HTR-8/SVneo (cell line): Measurements from ENCODE around the gene ATP2C1.
A peak's percentile ranks its signal among the peaks of the same experiment; 100 is the strongest.
"Not testable (repeated sequence)": the region's sequence is repeated elsewhere in the genome, so short reads cannot be mapped to it uniquely, and the experiment has no call there.

Experiments used
- DNase-seq: peaks from one replicate; pipeline ENCODE4 v3.0.0; 2011; ENCODE audit warnings: low spot score, mixed read lengths; ENCODE audit not compliant: insufficient read length
- FAIRE-seq: peaks from 2 replicates; lab custom pipeline; 2011; peaks lifted over from hg19 to GRCh38; lab: Jason Lieb, UNC

ATP2C1 gene

GRCh38 chr3:130934442-130935089, 40.7 kb downstream of the ATP2C1 start:
- DNase-seq (no peak), FAIRE-seq (no peak)

DNA sequence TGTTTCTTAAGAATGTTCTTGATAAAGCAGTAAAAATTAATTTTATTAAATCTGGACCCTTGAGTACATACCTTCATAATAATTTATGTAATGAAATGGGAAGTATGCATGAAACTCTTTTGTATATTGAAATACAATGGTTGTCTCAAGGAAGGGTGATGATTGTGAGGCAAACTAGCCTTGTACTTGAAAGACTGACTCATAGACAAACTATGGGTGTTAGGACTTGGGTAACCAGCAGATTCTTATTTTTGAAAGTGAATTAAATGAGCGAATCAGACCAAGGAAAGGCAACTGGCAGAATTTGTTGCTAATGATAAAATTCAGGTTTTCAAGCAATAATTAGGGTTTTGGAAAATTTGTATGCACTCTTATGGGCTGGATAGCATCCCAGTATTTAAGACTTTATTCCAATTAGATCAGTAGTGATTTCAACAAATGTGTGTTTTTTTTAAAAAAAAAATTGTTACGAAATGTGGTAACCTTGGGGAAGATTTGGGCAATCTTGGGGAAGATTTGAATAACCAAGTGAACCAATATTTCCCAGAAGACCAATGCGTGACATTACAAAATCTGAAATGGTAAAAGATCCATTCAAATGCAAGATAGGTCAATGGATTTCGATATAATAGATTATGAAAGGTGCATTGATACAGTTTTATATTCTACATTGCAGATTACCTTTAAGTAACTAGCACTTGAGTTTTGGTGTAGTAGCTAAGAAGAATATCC, 42.0 kb downstream of the ATP2C1 start:
- no peak for FAIRE-seq
- DNase-seq, result no peak

- no peak for FAIRE-seq
- DNase-seq, result no peak
Observed at GRCh38 chr3:130939753-130940152, 45.9 kb downstream of the ATP2C1 start.

GRCh38 chr3:130941793-130942192, 47.9 kb downstream of the ATP2C1 start:
- FAIRE-seq (no peak), DNase-seq (no peak)

- no peak for FAIRE-seq
Observed at GRCh38 chr3:130946882-130947281, 53.0 kb downstream of the ATP2C1 start.

DNA sequence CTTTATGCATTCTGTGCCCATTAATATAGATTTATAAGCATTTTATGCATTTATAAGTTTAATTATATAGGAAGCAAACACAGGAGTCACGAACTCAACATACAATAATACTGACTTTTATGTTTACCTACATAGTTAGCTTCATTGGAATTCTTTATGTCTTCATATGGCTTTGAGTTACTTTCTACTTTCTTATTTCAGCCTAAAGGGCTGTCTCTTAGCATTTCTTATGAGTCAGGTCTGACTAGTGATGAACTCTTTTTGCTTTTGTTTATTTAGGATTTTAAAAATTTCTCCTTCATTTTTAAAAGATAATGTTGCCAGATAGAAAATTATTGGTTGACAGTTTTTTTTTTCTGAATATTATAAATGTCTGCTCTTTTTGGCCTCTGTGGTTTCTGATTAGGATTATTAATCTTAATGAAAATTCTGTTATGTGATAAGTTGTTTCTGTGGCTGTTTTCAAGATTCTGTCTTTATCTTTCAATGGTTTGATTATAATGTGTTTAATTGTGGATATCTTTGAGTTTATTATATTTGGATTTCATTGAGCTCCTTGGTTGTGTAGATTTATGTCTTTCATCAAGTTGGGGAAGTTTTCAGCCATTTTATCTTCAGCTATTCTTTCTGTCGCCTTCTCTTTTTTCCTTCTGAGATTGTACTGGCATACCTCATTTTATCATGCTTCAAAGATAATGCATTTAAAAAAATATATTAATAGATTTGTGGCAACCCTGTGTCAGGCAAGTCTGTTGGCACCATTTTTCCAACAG, 54.3 kb downstream of the ATP2C1 start:
- FAIRE-seq, result no peak

More at GRCh38 chr3:130946882-130947281, 53.0 kb downstream of the ATP2C1 start:
- no peak for DNase-seq

GRCh38 chr3:130948929-130949328, 55.0 kb downstream of the ATP2C1 start:
- DNase-seq (no peak), FAIRE-seq (no peak)

More for the DNA sequence above, 54.3 kb downstream of the ATP2C1 start:
- no peak for DNase-seq

DNA sequence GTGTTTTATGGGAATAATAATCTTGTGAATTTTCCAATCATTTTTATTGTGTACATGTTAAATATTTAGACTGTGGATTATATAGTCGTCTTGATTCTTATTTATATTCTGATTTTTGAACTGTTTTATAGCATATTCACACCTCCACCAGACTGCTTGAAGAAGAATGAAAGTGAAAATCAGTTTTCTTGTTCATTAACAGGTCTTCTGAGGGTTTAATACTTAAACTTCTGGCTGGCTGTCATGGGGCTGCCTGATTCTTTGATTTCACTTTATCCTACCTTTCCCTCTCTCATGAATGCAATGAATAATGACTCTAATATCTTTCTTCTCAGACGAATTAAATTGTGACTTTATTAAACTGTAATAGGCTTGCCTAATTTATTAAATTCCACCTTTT, 56.2 kb downstream of the ATP2C1 start:
- DNase-seq (no peak), FAIRE-seq (no peak)

GRCh38 chr3:130950641-130951040, 56.8 kb downstream of the ATP2C1 start:
- FAIRE-seq (no peak), DNase-seq (no peak)

DNA sequence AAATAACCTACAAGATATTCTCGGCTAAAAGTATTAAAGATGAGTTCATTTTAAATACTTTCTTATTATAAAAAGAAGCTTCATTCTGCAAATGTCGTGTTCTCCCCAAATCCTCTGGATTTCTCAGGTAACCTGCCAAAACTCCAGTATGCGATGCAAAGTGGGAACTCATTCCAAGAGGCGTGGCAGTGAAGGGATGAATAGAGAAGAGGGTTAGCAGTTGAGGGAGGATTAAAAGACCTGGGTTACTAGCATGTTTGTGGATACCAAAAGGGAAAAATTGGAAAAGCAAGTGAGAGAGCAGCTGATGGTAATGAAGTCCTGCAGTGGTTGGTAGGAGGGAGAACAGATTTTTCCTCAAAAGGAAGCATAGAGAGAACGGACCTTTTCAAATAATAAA, 61.6 kb downstream of the ATP2C1 start:
- FAIRE-seq, result no peak
- DNase-seq, result no peak

DNA sequence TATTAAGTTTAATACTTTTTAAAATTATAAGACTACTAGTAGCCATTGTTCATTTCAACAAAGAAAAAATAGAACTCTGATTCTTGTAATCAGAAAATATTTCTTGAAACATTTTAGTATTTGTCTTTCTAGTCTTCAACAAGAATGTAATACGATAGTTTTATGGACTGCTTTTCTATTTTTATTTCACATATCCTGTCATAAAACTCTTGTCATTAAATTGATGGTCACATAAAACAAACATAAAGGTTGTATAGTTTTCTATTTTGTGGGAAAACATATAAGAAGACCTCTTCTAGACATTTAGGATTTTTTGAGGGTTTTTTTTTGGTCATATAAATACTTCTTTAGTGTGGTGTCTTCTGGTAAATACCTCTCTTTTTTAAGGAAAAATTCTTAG, 62.4 kb downstream of the ATP2C1 start:
- DNase-seq, result no peak
- no peak for FAIRE-seq

GRCh38 chr3:130956721-130957120, 62.8 kb downstream of the ATP2C1 start:
- no peak for FAIRE-seq

GRCh38 chr3:130960139-130960795, 66.4 kb downstream of the ATP2C1 start:
- FAIRE-seq, result no peak
- no peak for DNase-seq

More at GRCh38 chr3:130956721-130957120, 62.8 kb downstream of the ATP2C1 start:
- no peak for DNase-seq

GRCh38 chr3:130961458-130961857, 67.6 kb downstream of the ATP2C1 start:
- FAIRE-seq (no peak), DNase-seq (no peak)

DNA sequence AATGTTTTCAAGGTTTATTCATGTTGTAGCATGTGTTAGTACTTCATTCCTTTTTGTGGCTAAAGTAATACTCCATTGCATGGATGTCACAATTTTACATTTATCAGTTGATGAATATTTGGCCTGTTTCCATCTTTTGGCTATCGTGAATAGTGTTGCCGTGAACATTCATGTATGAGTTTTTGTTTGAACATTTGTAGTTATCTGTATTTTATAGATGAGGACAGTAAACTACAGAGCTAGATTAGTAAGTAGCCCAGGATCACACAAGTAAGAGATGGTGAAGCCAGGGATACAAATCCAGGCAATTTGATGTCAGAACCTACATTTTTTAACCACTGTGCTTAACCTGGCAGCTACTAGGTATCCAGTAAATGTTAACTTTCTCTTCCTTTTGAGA, 69.6 kb downstream of the ATP2C1 start:
- FAIRE-seq (no peak), DNase-seq (no peak)

GRCh38 chr3:130963878-130964277, 70.0 kb downstream of the ATP2C1 start:
- DNase-seq, result peak; percentile 19
- no peak for FAIRE-seq

DNA sequence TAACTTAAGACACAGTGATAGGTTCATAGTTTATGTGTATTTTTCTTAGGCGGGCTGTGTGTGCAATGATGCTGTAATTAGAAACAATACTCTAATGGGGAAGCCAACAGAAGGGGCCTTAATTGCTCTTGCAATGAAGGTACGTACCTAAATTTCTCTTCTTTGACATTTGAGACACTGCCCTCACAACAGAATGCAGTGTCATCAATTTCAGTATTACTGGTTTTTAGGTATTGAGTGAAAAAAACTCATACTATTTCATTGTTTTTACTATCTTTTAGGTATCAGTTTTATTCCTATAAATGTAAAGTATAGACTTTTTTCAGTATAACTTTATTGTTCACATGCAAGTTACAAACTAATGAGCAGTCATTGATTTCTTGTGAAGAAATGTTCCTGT, 73.4 kb downstream of the ATP2C1 start:
- DNase-seq (no peak), FAIRE-seq (no peak)

DNA sequence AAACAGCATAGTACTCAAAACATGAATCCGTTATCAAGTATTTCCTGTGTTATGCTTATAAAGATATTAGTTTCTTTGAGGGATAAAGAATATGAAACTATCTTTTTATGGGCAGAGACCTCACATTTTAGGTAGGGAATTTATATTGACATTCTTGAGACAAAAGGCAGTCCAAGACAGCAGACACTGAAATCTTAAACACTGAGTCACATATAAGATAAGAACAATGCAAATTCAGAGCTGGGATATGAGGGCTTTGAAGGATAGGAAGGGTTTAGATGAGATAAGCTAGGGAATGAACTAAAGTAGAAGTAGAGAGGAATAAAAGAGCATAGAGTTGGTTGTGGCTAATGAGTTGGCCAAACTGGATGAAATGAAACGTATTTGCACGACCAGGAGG, 74.3 kb downstream of the ATP2C1 start:
- FAIRE-seq (no peak), DNase-seq (no peak)

GRCh38 chr3:130969621-130970020, 75.7 kb downstream of the ATP2C1 start:
- DNase-seq (no peak), FAIRE-seq (no peak)

DNA sequence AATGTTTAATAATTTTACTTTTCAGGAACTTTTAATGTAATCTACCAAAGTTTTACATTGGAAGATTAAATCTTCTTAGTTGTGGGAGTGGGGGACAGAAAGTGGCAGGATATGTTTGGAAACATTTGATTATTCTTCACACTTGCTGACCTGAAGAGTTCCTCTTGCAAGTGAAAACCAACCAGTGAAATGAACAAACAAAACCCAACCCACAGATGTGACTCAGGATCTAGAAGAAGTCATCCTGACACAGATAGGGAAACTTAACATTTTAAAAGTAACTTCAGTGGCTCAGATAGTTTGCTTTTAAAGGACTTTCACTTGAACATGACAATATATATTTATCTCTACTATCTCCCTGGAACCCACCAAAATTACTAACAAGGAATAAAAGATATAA, 77.3 kb downstream of the ATP2C1 start:
- DNase-seq (no peak), FAIRE-seq (no peak)

DNA sequence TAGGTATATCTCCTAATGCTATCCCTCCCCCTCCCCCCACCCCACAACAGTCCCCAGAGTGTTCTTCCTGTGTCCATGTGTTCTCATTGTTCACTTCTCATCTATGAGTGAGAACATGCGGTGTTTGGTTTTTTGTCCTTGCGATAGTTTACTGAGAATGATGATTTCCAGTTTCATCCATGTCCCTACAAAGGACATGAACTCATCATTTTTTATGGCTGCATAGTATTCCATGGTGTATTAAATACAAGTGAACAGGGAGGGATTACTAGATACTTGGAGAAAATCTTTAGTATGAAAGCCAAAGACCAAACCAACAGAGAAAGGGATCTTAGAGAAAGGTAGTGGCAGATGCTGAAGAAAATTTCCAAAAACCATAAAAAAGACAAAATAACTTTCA, 78.7 kb downstream of the ATP2C1 start:
- FAIRE-seq, DNase-seq: not testable (repeated sequence)
